AG08396 (cell line): ENCODE results near the gene ZBTB40.

Source experiments
- DNase-seq: peaks from one replicate; pipeline ENCODE4 v3.0.0; 2012; ENCODE audit warnings: low spot score, mixed read lengths

The ZBTB40 gene

DNA sequence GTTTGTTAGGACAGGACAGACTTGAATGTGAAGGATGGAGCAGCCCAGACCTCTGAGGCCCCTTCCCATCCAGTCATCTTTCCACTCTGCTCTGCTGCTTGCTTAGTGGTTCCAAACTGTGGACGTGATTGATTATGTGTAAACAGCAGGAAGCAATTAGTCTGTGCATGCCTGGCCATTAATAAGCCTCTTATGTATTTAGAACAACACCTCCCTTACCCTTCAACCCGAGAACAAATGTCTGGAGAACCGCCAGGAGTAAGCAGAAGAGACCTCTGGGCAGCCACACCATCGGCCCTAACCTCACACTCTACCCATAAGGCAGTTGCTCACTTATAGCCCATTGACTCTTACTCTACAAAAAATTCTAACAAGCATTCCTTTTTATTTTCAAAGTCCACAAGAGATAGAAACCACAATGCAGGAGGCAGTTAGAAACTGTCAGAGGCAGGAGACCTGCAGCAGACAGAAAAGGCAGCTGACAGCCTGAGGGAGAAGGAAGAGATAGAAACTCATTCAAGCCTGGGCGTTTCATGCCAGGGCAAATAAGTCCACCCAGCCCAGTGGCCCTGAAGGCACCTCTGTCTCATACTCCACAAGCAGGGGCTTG is 105.8 kb downstream of the ZBTB40 start:
- DNase-seq: no peak

DNA sequence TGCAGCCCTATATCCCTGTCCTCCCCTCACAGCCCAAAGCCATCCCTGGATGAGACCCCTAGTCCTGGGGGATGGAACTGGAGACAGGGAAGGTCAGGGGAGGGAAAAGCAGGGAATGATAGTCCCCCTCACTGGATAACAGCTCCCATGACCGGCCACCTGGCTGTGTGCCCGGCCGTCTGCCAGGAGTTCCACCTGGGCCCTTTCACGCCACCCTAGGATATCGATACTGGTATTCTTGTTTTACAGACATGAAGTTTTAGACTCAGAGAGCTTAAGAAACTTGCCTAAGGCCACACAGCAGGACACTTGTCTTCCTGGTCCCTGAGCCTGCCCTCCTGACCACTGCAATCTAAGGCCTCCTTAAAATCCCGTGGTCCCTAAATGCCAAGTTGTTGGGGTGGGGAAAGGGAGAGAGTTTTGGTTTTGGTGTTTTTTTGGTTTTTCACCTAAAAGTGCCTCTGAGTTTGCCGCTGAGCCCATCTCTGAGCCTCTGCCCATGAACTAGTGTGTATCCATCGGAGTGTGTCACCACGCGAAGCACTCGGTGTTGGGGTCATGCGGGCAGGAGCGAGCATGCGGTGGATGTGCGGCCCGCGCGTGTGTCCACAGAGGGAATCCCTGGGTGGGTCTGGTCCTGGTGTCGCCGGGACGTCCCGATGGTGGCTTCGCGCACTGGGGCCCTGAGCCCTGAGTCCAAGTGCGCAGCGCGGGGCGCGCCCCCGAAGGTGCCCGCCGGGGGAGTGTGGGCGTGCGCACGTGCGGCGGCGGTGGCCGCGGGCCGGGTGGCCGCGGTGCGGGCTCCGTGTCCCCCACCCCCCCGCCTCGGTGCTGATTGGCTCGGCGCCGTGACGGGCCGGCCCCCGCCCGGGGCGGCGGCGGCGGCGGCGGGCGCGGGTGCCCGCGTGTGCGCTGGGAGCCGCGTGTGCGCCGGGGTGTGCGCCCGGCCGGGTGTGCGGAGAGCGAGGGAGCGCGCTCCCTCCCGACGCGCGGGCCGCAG is 111.2 kb downstream of the ZBTB40 start, which contains the start of gene EPHA8:
TSS of gene EPHA8 (plus strand) at position 906 of the 1,000 bp plus-strand sequence. CDS start 147 bp downstream, outside the sequence.
- DNase-seq: no peak

DNA sequence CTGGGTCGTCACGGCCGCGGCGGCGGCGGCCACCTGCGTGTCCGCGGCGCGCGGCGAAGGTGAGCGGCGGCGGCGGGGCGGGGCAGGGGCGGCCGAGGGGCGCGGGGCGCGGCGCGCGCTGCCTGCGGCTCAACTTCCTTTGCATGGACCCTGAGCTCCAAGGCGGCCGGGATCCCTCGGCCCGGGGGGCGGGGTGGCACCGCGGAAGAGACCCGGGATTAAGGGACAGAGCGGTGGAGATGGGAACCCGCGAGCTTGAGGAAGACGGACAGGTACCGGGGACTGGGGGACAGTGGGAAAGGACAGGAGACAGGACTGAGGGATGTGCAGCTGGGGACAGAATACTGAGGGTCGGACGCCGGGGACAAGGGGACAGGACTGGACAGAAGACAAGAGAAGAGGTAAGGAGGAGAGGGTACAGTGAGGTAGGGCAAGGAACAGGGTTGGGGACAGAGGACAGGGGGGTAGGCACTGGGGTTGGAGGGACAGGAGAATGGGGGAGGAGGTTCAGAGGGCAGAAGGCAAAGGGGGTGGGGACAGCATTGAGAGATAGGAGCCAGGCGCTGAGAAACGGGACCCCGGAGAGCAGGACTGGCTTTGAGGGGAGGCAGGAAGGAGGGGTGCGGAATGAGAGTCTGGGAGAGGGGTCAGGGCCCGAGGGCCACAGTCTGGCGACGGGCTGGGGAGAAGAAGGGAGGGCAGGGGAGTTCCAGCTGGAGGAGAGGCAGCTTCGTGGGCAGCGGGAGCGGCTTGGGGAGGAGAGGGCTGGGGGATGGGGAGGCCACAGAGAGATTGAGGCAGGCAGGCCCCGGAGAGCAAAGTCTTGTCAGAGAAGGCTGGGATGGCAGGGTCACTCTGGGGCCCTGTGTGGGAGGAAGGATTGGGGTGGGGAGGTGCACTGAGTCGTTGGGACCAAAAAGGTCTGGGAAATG is 112.3 kb downstream of the ZBTB40 start:
- DNase-seq: no peak

DNA sequence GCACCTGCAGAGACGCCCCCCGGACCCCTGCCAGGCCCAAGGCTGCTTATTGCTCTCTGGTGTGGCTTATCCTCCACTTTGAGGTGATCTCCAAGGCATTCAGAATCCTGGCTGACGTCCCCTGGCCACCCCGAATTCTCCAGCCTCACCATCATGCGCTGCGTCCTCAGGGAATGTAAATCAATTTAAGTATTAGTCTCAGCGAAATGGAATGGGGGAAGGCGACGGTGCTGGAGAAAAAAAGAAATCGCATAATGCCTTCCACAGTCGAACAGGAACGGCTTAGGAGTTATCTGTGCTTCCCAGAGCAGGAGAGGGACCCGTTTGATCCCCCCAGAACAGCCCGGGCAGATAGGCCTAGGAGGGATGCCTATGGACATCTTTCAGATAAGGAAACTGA is 114.5 kb downstream of the ZBTB40 start:
- DNase-seq: no peak

GRCh38 chr1:22567197-22567596 is 115.5 kb downstream of the ZBTB40 start:
- no peak for DNase-seq

GRCh38 chr1:22567994-22568393 is 116.3 kb downstream of the ZBTB40 start:
- DNase-seq: no peak

DNA sequence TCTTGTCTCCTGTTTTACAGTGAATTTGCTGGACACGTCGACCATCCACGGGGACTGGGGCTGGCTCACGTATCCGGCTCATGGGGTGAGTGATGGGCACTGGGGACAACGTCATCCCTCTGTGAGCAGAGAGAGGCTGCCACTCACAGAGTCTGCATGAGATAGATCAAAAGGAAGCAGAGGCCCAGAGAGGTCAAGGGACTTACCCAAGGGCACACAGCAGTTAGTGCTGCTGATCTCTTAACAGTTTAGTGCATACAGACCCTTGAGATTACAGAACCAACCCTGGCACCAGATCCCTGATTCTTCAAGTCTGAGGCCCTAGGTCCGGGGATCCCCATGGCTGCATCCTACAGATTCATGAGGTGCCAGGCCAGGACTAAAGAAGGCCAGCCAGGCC is 117.6 kb downstream of the ZBTB40 start:
- no peak for DNase-seq

- DNase-seq: no peak
Measured at GRCh38 chr1:22570140-22570909, 118.7 kb downstream of the ZBTB40 start.

DNA sequence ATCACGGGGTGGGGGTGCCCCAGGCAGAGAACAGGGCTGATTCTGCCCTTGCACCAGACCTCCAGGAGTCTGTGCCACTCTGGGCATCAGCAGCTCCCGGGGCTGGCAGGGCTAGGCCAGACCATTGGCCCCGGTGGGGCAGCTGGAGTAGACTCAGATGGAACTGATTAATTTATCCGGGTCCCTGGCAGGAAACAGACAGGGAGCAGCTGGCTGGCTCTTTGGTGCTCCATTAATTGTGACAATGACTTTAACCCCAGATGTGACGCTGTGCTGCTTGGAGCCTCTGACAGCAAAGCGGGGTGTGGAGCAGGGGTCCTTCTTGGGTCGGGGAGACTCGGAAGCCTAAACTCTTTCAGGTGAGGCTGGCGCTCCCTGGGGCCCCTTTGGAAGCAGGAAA is 121.2 kb downstream of the ZBTB40 start:
- DNase-seq: no peak

DNA sequence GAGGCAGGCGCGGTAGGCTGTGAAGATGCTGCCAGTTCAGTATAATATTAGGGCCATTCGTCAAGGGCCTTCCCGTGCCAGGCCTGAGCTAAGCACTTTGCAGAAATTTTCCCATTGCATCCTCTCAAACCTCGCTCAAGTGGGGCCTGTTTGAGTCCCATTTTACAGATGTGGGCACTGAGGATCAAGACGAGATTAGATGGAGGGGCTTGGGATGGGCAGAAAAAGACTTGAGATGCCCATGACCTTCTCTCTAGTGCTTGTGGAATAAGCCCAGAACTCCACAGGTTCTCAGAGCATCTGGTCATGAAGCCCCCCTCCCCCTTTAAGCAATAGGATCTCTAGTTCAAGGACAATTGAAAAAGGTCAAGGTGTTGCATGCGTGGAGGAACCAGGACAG is 121.6 kb downstream of the ZBTB40 start:
- DNase-seq: no peak

GRCh38 chr1:22575532-22576149 is 124.0 kb downstream of the ZBTB40 start:
- no peak for DNase-seq

DNA sequence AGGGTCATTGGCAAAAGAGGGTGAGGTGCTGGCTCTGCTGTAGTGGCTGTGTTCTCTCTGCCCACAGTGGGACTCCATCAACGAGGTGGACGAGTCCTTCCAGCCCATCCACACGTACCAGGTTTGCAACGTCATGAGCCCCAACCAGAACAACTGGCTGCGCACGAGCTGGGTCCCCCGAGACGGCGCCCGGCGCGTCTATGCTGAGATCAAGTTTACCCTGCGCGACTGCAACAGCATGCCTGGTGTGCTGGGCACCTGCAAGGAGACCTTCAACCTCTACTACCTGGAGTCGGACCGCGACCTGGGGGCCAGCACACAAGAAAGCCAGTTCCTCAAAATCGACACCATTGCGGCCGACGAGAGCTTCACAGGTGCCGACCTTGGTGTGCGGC is 124.5 kb downstream of the ZBTB40 start:
- DNase-seq: no peak

- no peak for DNase-seq
Measured at GRCh38 chr1:22576617-22577016, 125.0 kb downstream of the ZBTB40 start.

DNA sequence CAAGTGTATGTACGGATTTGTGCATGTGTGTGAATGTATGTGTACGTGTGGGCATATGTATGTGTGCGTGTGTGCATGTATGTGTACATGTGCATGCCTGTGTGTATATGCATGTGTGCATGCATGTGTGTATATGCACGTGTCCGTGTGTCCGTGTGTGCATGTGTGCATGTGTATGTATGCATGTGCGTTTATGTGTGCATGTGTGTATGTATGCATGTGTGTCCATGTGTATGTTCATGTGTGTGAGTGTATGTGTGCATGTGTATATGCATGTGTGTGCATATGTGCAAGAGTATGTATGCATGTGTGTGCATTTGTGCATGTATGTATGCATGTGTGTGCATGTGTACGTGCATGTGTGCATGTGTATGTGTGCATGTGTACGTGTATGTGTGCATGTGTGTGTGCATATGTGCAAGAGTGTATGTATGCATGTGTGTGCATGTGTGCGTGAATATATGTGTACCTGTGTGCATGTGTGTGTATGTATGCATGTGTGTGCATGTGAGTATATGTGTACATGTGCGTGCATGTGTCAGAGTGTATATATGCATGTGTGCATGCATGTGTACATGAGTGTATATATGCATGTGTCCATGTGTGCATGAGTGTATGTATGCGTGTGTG is 127.2 kb downstream of the ZBTB40 start:
- no peak for DNase-seq

DNA sequence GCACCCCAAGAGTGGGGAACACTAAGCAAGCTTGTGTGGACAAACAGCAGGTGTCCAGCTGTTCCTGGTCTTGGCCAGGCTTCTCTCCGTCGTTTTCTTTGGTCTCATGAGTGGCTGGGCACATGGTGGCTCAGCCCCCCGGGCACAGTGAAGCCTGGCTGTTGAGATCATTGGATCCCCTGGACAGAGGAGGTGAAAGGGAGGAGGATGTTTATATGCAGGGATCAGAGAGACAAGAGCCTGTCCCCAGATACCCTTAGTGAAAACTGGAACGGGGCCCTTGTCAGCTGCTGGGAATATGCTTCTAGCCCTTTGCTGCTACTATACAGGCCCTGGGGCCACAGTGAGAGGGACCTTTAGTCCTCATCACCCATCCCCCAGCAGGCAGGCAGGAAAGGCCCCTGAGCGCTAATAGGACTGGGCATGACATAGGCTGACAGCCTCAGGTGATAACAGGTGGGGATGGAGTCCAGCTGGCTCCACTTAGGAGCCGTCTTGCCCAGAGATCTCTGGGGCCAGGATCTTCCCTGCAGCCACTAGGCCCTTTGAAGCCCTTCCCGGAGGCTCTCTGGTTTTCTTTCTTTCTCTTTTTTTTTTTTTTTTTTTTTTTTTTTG is 128.0 kb downstream of the ZBTB40 start:
- no peak for DNase-seq
